Transverse colon (tissue), 4 donors: Measurements from ENCODE around the gene OCA2.

Experiments used
- CTCF ChIP-seq, 5 experiments: fragments of 200-600 bp in 3 of 5; fragments of 450-650 bp in 2 of 5; sonication (generic) in 3 of 5; IDR thresholded peaks; 1 replicate in 2 of 5; 2 replicates in 3 of 5; pipeline ENCODE4 v1.5.1; 2016 to 2017; ENCODE audit warnings: antibody characterized with exemption in 5 of 5, inconsistent platforms in 3 of 5, mild to moderate bottlenecking in 2 of 5, moderate library complexity in 1 of 5
- EP300 ChIP-seq: sonication (generic); formaldehyde crosslinking; IDR thresholded peaks from one replicate; pipeline ENCODE4 v1.6.1; 2017; ENCODE audit warnings: antibody characterized with exemption, low read depth
- POLR2A ChIP-seq: fragments of 450-650 bp; IDR thresholded peaks from one replicate; pipeline ENCODE4 v1.6.1; 2016; ENCODE audit warnings: antibody characterized with exemption, mild to moderate bottlenecking, moderate library complexity
- POLR2AphosphoS5 ChIP-seq, 3 donors: sonication (generic); formaldehyde crosslinking; IDR thresholded peaks; one replicate each; pipeline ENCODE4 v1.6.1; 2016; ENCODE audit warnings: antibody characterized with exemption in 3 of 3

DNA sequence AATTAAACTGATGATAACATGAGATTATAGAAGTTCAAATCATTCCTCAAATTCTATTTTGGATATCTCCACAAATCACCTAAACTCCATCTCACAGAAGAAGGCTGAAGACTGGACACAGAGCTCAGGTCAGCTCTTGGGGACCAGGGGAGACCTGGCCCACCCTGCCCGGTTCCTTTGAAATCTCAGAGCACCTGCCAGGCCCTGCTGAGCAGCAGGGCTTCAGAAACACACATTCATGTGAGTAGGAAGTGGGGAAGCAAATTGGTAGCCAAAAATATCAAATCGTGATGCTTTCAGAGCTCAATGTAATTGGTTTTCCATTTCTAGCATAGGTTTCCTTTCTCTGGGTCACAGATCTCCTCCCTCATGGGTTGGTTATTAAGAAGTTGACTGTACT lies 76.2 kb downstream of the OCA2 start:
- TF ChIP-seq CTCF (IDR thresholded peaks at IDR 0.05) (no peak), POLR2A (no peak), EP300 (no peak), POLR2AphosphoS5 (IDR thresholded peaks at IDR 0.05) (no peak)
